HG03558 (cell line): ENCODE measurements around the gene NDUFC1.
"Not testable (repeated sequence)": the region's sequence is repeated elsewhere in the genome, so short reads cannot be mapped to it uniquely, and the experiment has no call there.

Experiments
- ATAC-seq: cut with Tn5 transposase; IDR thresholded peaks from one replicate; pipeline ENCODE4 v1.9.1; 2021; ENCODE audit warnings: moderate number of reproducible peaks; ENCODE audit not compliant: unreplicated experiment; ENCODE audit errors: extremely low read depth

The NDUFC1 gene

GRCh38 chr4:139255581-139255980, 46.7 kb downstream of the NDUFC1 start:
- ATAC-seq = not testable (repeated sequence)

GRCh38 chr4:139253713-139254112, 48.6 kb downstream of the NDUFC1 start:
- ATAC-seq = no peak

- no peak for ATAC-seq
Observed at GRCh38 chr4:139253046-139253445, 49.2 kb downstream of the NDUFC1 start.

GRCh38 chr4:139247700-139248238, 54.5 kb downstream of the NDUFC1 start:
- no peak for ATAC-seq

- ATAC-seq = no peak
Observed at GRCh38 chr4:139247241-139247640, 55.0 kb downstream of the NDUFC1 start.

- ATAC-seq = no peak
Observed at GRCh38 chr4:139246166-139246565, 56.1 kb downstream of the NDUFC1 start.

- ATAC-seq = no peak
Observed at GRCh38 chr4:139245590-139245989, 56.7 kb downstream of the NDUFC1 start.

GRCh38 chr4:139243448-139244365, 58.6 kb downstream of the NDUFC1 start:
- no peak for ATAC-seq

GRCh38 chr4:139242511-139243051, 59.7 kb downstream of the NDUFC1 start:
- no peak for ATAC-seq

GRCh38 chr4:139241784-139242151, 60.5 kb downstream of the NDUFC1 start:
- no peak for ATAC-seq

GRCh38 chr4:139241086-139241783, 61.0 kb downstream of the NDUFC1 start:
- ATAC-seq = no peak
